A673 (cell line): ENCODE data around the gene LRRC57. TPM values are rescaled to one million over a fixed set of nuclear protein-coding genes. Genes with fewer than 3 reads are reported as not detected.

ENCODE experiments used
- BruUV-seq: library from RNA; stranded (reverse); fragments of 400-500 nt; replicated peaks from 2 replicates; lab custom pipeline; 2021; lab: Mats Ljungman, UMichigan
- CTCF ChIA-PET: fragments of 300-600 bp; sonication (Branson Sonifier 250); formaldehyde crosslinking; loops from one replicate; lab custom pipeline; 2022; ENCODE audit warnings: antibody characterized with exemption; lab: Charles Lee
- POLR2A ChIA-PET: fragments of 300-600 bp; sonication (Branson Sonifier 250); formaldehyde crosslinking; loops from one replicate; lab custom pipeline; 2022; ENCODE audit warnings: antibody characterized with exemption; ENCODE audit not compliant: low non-redundant PET; lab: Charles Lee
- DNase-seq: peaks from one replicate; pipeline ENCODE4 v3.0.0-alpha.2; 2015; ENCODE audit warnings: low spot score
- H3K27ac ChIP-seq: fragments of 200-600 bp; sonication (generic); 2 replicates; pipeline ENCODE4 v1.5.1; 2016; ENCODE audit warnings: mixed run types, low read depth, mild to moderate bottlenecking, mixed read lengths, antibody characterized with exemption, low read length; ENCODE audit not compliant: poor library complexity, severe bottlenecking
- H3K27me3 ChIP-seq: fragments of 200-600 bp; sonication (generic); replicated peaks from 2 replicates; pipeline ENCODE4 v1.6.1; 2017; ENCODE audit warnings: mixed run types, low read depth, mild to moderate bottlenecking, mixed read lengths, antibody characterized with exemption, low read length; ENCODE audit not compliant: insufficient read depth, poor library complexity
- H3K36me3 ChIP-seq: fragments of 200-600 bp; sonication (generic); 2 replicates; pipeline ENCODE4 v1.6.1; 2016; ENCODE audit warnings: mixed run types, mild to moderate bottlenecking, mixed read lengths, antibody characterized with exemption, low read length; ENCODE audit not compliant: insufficient read depth, poor library complexity, severe bottlenecking
- H3K4me1 ChIP-seq: fragments of 200-600 bp; sonication (generic); 2 replicates; pipeline ENCODE4 v1.6.1; 2017; ENCODE audit warnings: mixed run types, mild to moderate bottlenecking, mixed read lengths, antibody characterized with exemption, low read length; ENCODE audit not compliant: insufficient read depth, poor library complexity, severe bottlenecking
- H3K4me3 ChIP-seq: fragments of 200-600 bp; sonication (generic); 2 replicates; pipeline ENCODE4 v1.5.1; 2016; ENCODE audit warnings: low read depth, mixed run types, mild to moderate bottlenecking, mixed read lengths, low read length; ENCODE audit not compliant: poor library complexity, severe bottlenecking
- H3K9me3 ChIP-seq: fragments of 200-600 bp; sonication (generic); 2 replicates; pipeline ENCODE4 v1.6.1; 2016; ENCODE audit warnings: mixed run types, low read depth, mild to moderate bottlenecking, mixed read lengths, antibody characterized with exemption, low read length; ENCODE audit not compliant: poor library complexity, severe bottlenecking
- EZH2 ChIP-seq: fragments of 200-600 bp; sonication (generic); IDR thresholded peaks from 2 replicates; pipeline ENCODE4 v1.6.1; 2017; ENCODE audit warnings: borderline replicate concordance, low read depth, mild to moderate bottlenecking, mixed read lengths, antibody characterized with exemption, low read length; ENCODE audit not compliant: poor library complexity, severe bottlenecking
- intact Hi-C: fragments of 100-400 bp; cut with micrococcal nuclease; formaldehyde crosslinking; loops from one replicate; pipeline ENCODE4 v1.10.0; 2022; ENCODE audit not compliant: unreplicated experiment
- total RNA-seq: library from RNA; stranded (reverse); gene quantifications from 2 replicates; pipeline ENCODE4 v1.2.3, GENCODE V29; 2021
- TF ChIP-seq, protein P1 (sequence below): fragments of 300-800, 200-600 bp; sonication (generic); conservative IDR thresholded peaks from 2 replicates; pipeline ENCODE4 v1.5.1; 2017; ENCODE audit warnings: low read depth, mild to moderate bottlenecking, antibody characterized with exemption, low read length, moderate library complexity, mixed read lengths

Gene LRRC57
- total RNA-seq, 1 experiment from 2014 or later: 32.7 TPM

DNA sequence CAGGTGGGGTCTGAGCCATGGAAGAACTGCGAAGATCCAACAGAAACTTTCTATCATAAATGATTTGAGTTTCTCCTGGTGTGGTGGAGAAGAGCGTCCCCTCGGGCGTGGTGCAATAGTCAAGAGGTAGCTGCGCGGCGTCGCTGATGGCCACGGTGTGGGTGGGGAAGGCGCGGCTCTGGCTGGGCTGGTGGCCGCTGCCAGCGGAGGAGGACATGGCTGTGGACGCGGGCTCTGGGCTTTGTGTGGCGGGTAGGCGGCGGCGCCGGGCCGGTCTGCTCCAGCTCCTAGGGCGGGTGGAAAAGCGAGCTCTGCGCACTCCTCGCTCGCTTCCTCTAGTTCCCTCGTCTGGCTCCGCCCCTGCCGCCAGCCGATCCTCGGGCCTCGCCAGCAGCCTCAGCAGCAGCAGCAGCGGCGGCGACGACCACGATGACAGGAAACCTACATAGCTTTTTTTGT, 32.7 kb upstream of the LRRC57 start:
- DNase-seq: peak; percentile 91
- H3K27ac ChIP-seq: peak overlapping the region; percentile 65
- H3K27me3 ChIP-seq: no peaks in the 10 kb centered on the region
- intact Hi-C loops: loop anchor here (5.0 kb wide), 1 partner anchor 71 kb away; no protein-coding TSS in a partner anchor
- peaks cover 2% of the 10 kb centered on the region for H3K36me3 ChIP-seq
- H3K9me3 ChIP-seq: no peaks in the 10 kb centered on the region
- H3K4me1 ChIP-seq: peaks cover 45% of the 10 kb centered on the region
- POLR2A ChIA-PET: no interaction called here
- TF ChIP-seq, protein P1, sequence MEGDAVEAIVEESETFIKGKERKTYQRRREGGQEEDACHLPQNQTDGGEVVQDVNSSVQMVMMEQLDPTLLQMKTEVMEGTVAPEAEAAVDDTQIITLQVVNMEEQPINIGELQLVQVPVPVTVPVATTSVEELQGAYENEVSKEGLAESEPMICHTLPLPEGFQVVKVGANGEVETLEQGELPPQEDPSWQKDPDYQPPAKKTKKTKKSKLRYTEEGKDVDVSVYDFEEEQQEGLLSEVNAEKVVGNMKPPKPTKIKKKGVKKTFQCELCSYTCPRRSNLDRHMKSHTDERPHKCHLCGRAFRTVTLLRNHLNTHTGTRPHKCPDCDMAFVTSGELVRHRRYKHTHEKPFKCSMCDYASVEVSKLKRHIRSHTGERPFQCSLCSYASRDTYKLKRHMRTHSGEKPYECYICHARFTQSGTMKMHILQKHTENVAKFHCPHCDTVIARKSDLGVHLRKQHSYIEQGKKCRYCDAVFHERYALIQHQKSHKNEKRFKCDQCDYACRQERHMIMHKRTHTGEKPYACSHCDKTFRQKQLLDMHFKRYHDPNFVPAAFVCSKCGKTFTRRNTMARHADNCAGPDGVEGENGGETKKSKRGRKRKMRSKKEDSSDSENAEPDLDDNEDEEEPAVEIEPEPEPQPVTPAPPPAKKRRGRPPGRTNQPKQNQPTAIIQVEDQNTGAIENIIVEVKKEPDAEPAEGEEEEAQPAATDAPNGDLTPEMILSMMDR: no peak
- no peak for TF ChIP-seq EZH2
- H3K4me3 ChIP-seq: peak overlapping the region; percentile 45
- no TSS peak for BruUV-seq
- CTCF ChIA-PET: interaction anchor here (0.6 kb wide), 1 partner anchor 627 kb away, joined by 3 read pairs; no protein-coding TSS in a partner anchor

DNA sequence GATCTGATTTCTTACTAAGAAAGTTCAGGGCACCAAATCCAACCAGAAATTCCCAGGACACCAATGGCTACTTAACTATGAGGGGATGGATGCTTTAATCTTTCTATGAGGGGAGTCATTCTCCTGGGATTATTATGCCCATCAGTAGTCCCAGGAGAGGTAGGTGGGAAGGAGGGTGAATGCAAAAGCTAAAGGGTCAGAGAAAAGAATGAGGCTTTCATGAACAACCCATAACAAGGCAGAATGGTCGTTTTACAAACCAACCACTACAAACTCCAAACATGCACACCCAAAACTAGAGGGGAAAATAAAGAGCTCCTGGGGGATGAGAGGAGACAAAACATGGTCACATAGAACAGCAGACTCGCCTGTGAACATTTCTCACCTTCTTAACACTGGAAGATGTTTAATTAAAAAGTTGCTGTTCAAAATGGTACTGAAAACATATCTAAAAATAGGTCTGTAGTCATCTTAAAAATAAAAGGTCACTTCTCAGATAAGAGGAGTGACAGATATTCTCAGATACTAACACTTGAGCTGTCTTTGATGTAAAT, 30.5 kb upstream of the LRRC57 start:
- Histone ChIP-seq H3K36me3 (no peaks in the 10 kb centered on the region), H3K4me1 (peaks cover 40% of the 10 kb centered on the region), H3K27me3 (no peaks in the 10 kb centered on the region), H3K4me3 (no peak overlapping the region), H3K27ac (no peak overlapping the region), H3K9me3 (no peaks in the 10 kb centered on the region)
- intact Hi-C loops: no loop called here
- TF ChIP-seq, protein P1: no peak
- TF ChIP-seq EZH2: no peak
- CTCF ChIA-PET: no interaction called here
- BruUV-seq: no TSS peak
- no peak for DNase-seq
- POLR2A ChIA-PET: no interaction called here

DNA sequence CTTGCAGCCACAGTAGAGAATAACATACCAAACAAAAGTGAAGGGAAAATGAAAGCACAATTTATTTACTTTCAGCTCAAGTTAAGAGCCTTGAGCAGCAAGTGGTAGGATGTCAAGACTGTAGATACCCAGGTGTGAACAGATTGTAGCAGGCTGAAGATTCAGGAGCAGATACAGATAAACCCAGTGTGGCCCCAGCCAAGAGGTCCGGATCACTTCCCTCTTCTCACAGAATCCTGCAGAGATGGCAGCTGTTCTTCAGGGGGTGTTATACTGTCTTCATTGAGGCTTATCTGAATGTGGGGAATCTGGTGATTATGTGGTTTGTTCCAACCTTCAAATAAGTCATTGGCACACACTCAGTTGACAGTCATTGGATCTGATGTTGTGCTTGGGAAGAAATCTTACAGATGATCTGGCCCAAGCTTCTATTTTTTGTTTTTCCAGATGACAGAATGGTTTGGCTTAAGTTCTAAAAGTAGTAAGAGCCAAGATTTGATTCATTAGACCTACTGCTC, 29.0 kb upstream of the LRRC57 start:
- CTCF ChIA-PET: no interaction called here
- no peak for DNase-seq
- H3K27ac ChIP-seq: no peak overlapping the region
- POLR2A ChIA-PET: no interaction called here
- H3K36me3 ChIP-seq: no peaks in the 10 kb centered on the region
- no peaks in the 10 kb centered on the region for H3K9me3 ChIP-seq
- H3K4me1 ChIP-seq: peaks cover 25% of the 10 kb centered on the region
- H3K4me3 ChIP-seq: no peak overlapping the region
- no peaks in the 10 kb centered on the region for H3K27me3 ChIP-seq
- TF ChIP-seq EZH2: no peak
- TF ChIP-seq, protein P1: no peak
- no TSS peak for BruUV-seq
- intact Hi-C loops: no loop called here
